Fibroblast of lung (primary cell): Measurements from ENCODE around the gene FRMD1.

Experiments used
- EZH2 ChIP-seq: IDR thresholded peaks from 2 replicates; pipeline ENCODE4 v1.5.1; 2012; ENCODE audit warnings: low read length, control low read depth, mild to moderate bottlenecking; ENCODE audit errors: missing control alignments
- TF ChIP-seq, protein P1 (sequence below), 2 donors: IDR thresholded peaks in 1 of 2; conservative IDR thresholded peaks in 1 of 2; 1 replicate in 1 of 2; 2 replicates in 1 of 2; pipeline ENCODE4 v1.5.1; 2011 to 2012; ENCODE audit warnings: low read length in 2 of 2, control low read depth in 1 of 2, inconsistent platforms in 1 of 2, low read depth in 1 of 2, mild to moderate bottlenecking in 1 of 2

GRCh38 chr6:168075216-168075615 lies 3.8 kb downstream of the FRMD1 start:
- TF ChIP-seq, protein P1, sequence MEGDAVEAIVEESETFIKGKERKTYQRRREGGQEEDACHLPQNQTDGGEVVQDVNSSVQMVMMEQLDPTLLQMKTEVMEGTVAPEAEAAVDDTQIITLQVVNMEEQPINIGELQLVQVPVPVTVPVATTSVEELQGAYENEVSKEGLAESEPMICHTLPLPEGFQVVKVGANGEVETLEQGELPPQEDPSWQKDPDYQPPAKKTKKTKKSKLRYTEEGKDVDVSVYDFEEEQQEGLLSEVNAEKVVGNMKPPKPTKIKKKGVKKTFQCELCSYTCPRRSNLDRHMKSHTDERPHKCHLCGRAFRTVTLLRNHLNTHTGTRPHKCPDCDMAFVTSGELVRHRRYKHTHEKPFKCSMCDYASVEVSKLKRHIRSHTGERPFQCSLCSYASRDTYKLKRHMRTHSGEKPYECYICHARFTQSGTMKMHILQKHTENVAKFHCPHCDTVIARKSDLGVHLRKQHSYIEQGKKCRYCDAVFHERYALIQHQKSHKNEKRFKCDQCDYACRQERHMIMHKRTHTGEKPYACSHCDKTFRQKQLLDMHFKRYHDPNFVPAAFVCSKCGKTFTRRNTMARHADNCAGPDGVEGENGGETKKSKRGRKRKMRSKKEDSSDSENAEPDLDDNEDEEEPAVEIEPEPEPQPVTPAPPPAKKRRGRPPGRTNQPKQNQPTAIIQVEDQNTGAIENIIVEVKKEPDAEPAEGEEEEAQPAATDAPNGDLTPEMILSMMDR (conservative IDR thresholded peaks at IDR 0.05 in 1 of 2, IDR thresholded peaks at IDR 0.05 in 1 of 2; ENCODE audit: low read depth in 1 of 2, low read length in 2 of 2), result no peak
- TF ChIP-seq EZH2, result no peak
